Activated T-cell treated with anti-CD3 and anti-CD28 coated beads, Interleukin-2, amount 50 U/mL, for 4 hours (primary cell): ENCODE data around the gene CT45A3. TPM values are rescaled to one million over a fixed set of nuclear protein-coding genes. Genes with fewer than 3 reads are reported as not detected.
"Not testable (repeated sequence)": the region's sequence is repeated elsewhere in the genome, so short reads cannot be mapped to it uniquely, and the experiment has no call there.

ENCODE experiments used
- ATAC-seq, 2 donors: fragments of 200-7000 bp; cut with Tn5 transposase; one replicate each; pipeline ENCODE4 v1.10.0; 2021
- DNase-seq: peaks from one replicate; pipeline ENCODE4 v3.0.0-alpha.2; 2020
- H3K27me3 Mint-ChIP-seq: one replicate; pipeline ENCODE4 v1.8.0; 2021; ENCODE audit warnings: low read depth, mixed read lengths
- H3K36me3 Mint-ChIP-seq: one replicate; pipeline ENCODE4 v1.8.0; 2022; ENCODE audit warnings: mixed read lengths; ENCODE audit not compliant: insufficient read depth
- H3K4me1 Mint-ChIP-seq: one replicate; pipeline ENCODE4 v1.8.0; 2021; ENCODE audit warnings: low read depth, mixed read lengths
- H3K4me3 Mint-ChIP-seq: one replicate; pipeline ENCODE4 v1.8.0; 2021; ENCODE audit warnings: mild to moderate bottlenecking, moderate library complexity, mixed read lengths
- H3K9me3 Mint-ChIP-seq: one replicate; pipeline ENCODE4 v1.8.0; 2021; ENCODE audit warnings: mixed read lengths
- total RNA-seq, 3 donors: library from RNA; stranded (reverse); gene quantifications; one replicate each; pipeline ENCODE4 v1.2.1, GENCODE V29; 2021

The CT45A3 gene, protein sequence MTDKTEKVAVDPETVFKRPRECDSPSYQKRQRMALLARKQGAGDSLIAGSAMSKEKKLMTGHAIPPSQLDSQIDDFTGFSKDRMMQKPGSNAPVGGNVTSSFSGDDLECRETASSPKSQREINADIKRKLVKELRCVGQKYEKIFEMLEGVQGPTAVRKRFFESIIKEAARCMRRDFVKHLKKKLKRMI
- total RNA-seq = not detected

DNA sequence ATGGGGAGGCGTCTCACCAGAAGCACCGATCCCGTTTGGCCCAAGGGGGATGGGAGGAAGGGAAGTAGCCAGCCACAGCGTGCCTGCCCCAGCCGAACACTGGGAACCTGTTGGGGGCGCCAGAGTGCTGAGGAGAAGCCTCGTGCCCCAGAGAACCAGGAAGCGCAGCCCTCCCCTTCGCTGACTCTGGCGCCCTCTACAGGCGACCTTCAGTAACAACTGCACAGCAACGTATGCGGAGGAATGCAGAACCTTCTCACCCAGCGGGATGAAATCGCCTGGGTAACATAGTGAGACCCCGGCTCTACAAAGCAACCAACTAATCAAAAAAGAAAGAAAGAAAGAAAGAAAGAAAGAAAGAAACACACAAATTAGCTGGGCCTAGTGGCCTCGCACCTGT is at the start of gene CT45A3:
Gene CT45A3, minus strand, starts transcription at position 101 of the 400 bp plus-strand sequence. CDS start 3,747 bp downstream, outside the sequence.
- H3K4me3 Mint-ChIP-seq, H3K4me1 Mint-ChIP-seq: not testable (repeated sequence)

DNA sequence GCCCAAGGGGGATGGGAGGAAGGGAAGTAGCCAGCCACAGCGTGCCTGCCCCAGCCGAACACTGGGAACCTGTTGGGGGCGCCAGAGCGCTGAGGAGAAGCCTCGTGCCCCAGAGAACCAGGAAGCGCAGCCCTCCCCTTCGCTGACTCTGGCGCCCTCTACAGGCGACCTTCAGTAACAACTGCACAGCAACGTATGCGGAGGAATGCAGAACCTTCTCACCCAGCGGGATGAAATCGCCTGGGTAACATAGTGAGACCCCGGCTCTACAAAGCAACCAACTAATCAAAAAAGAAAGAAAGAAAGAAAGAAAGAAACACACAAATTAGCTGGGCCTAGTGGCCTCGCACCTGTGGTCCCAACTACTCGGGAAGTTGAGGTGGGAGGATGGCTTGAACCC is 34.7 kb upstream of the CT45A3 start, which contains the start of gene CT45A6:
Gene CT45A6, minus strand, starts transcription at position 101 of the 400 bp plus-strand sequence. CDS start 3,794 bp downstream, outside the sequence.
- not testable (repeated sequence) for ATAC-seq, H3K36me3 Mint-ChIP-seq, DNase-seq, H3K27me3 Mint-ChIP-seq, H3K4me3 Mint-ChIP-seq, H3K9me3 Mint-ChIP-seq, H3K4me1 Mint-ChIP-seq

More for the DNA sequence above, at the start of gene CT45A3:
- not testable (repeated sequence) for H3K9me3 Mint-ChIP-seq, ATAC-seq, H3K27me3 Mint-ChIP-seq, DNase-seq, H3K36me3 Mint-ChIP-seq

DNA sequence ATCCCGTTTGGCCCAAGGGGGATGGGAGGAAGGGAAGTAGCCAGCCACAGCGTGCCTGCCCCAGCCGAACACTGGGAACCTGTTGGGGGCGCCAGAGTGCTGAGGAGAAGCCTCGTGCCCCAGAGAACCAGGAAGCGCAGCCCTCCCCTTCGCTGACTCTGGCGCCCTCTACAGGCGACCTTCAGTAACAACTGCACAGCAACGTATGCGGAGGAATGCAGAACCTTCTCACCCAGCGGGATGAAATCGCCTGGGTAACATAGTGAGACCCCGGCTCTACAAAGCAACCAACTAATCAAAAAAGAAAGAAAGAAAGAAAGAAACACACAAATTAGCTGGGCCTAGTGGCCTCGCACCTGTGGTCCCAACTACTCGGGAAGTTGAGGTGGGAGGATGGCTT is 17.4 kb upstream of the CT45A3 start, which contains the start of gene CT45A5:
Gene CT45A5, minus strand, starts transcription at position 101 of the 400 bp plus-strand sequence. CDS start 3,774 bp downstream, outside the sequence.
- not testable (repeated sequence) for DNase-seq, ATAC-seq, H3K4me3 Mint-ChIP-seq, H3K9me3 Mint-ChIP-seq, H3K36me3 Mint-ChIP-seq, H3K27me3 Mint-ChIP-seq, H3K4me1 Mint-ChIP-seq

DNA sequence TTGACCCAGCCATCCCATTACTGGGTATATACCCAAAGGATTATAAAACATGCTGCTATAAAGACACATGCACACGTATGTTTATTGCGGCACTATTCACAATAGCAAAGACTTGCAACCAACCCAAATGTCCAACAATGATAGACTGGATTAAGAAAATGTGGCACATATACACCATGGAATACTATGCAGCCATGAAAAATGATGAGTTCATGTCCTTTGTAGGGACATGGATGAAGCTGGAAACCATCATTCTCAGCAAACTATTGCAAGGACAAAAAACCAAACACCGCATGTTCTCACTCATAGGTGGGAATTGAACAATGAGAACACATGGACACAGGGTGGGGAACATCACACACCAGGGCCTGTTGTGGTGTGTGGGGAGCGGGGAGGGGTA is 23.3 kb downstream of the CT45A3 start:
- not testable (repeated sequence) for H3K27me3 Mint-ChIP-seq, H3K4me3 Mint-ChIP-seq, H3K36me3 Mint-ChIP-seq, DNase-seq, H3K9me3 Mint-ChIP-seq, ATAC-seq, H3K4me1 Mint-ChIP-seq

DNA sequence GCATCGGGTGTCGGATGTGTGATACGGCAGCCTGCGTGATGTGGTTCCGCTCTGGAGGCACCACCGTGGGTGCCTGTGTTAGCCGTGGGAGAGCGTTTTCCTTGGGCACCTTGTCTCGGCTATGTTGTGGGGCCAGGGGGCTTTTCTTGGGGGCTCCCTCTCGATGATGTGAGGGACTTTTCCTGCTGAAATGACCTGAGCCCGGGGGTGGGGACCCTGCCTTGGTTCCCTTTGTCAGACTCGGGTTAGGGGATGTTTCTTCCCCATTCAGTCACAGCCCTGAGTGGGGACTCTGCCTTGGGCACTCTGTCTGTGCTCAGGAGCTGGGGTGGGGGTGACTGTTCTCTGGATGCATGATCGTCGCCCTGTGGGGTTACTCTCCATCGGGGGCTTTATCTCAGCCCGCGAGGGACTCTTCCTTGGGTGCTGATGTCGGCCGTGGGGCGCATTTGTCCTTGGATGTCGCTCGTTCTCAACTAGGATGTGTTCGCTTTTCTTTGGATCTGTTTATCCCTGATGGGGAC is 26.7 kb downstream of the CT45A3 start:
- DNase-seq = no peak
- Mint-ChIP-seq H3K36me3 (no peaks in the 10 kb centered on the region), H3K9me3 (no peaks in the 10 kb centered on the region), H3K4me3 (no peak overlapping the region), H3K27me3 (no peaks in the 10 kb centered on the region), H3K4me1 (no peaks in the 10 kb centered on the region)
- ATAC-seq = no peak

DNA sequence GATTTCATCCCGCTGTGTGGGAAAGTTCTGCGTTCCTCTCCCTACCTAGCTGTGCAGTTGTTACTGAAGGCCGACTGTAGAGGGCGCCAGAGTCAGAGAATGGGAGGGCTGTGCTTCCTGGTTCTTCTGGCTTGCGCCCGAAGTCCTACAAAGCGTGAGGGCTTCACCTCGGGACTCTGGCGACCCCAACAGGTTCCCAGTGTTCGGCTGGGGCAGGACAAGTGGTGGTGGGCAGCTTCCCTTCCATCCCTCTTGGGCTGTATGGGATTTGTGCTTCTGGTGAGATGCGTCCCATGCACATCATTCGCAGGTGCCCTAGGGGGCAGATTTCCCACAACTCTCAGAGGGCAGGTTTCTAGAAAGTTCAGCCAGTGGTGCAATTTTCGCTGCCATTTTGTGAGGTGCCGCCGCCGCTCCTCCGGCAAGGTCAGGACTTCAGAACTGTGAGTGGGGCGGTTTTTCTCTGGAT is 27.3 kb downstream of the CT45A3 start:
- DNase-seq (peak; percentile 19), ATAC-seq (peak; percentile 41 to 71)
- H3K36me3 Mint-ChIP-seq = no peaks in the 10 kb centered on the region
- H3K9me3 Mint-ChIP-seq = no peaks in the 10 kb centered on the region
- H3K27me3 Mint-ChIP-seq = no peaks in the 10 kb centered on the region
- H3K4me1 Mint-ChIP-seq = no peaks in the 10 kb centered on the region
- no peak overlapping the region for H3K4me3 Mint-ChIP-seq

DNA sequence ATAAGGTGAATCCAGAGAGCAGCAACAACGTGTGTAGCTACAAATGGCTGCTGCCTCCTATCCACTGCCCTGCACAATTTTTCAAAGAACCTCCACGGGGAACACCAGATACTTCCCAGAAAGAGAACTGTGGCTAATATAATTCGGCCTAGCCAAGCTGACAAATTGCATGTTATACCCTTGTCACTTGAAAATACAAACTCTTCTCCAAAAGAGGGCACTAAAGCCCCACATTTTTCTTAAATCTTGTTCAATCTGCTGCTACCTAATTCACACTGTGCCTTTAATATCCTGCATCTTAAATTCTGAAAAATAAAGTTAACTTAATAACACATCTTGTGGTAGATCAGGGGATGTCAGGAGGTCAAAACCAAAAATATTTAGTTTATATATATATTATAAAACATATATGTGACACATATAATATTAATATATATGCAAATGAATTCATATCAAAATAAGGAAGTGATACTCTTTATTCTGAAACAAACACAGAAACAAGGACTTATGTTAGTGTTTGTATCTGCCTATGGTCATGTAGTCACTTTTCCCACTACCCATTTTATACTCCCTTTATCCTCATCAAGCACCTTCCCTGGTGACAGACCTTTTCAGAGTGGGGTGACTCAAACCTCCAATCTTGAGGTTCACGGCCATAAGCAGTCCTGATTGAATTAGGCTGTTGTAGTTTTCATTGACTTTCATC is 30.5 kb downstream of the CT45A3 start:
- no peaks in the 10 kb centered on the region for H3K27me3 Mint-ChIP-seq
- H3K4me3 Mint-ChIP-seq = no peak overlapping the region
- no peaks in the 10 kb centered on the region for H3K9me3 Mint-ChIP-seq
- H3K36me3 Mint-ChIP-seq = no peaks in the 10 kb centered on the region
- ATAC-seq = no peak
- H3K4me1 Mint-ChIP-seq = no peaks in the 10 kb centered on the region
- DNase-seq = no peak

DNA sequence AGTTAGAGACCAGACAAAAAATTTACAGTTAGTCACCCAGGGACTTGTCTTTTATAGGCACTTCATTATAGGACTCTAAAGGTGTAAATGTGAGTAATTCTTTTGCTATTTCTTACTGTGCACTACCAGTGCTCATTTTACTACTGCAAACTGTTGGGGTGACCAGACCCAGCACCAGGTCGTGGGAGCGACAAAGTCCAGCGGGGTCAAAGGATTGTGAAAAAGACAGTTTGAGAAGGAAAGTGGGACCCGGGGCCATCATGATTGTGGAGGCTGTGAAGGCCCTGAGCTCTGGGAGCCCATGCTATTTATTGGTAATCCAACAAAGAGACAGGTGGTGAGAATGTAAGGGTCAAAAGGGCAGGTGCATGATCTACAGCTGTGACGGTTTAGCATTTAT is 33.3 kb downstream of the CT45A3 start:
- not testable (repeated sequence) for ATAC-seq, H3K4me1 Mint-ChIP-seq, H3K36me3 Mint-ChIP-seq, H3K27me3 Mint-ChIP-seq, H3K4me3 Mint-ChIP-seq, DNase-seq, H3K9me3 Mint-ChIP-seq

DNA sequence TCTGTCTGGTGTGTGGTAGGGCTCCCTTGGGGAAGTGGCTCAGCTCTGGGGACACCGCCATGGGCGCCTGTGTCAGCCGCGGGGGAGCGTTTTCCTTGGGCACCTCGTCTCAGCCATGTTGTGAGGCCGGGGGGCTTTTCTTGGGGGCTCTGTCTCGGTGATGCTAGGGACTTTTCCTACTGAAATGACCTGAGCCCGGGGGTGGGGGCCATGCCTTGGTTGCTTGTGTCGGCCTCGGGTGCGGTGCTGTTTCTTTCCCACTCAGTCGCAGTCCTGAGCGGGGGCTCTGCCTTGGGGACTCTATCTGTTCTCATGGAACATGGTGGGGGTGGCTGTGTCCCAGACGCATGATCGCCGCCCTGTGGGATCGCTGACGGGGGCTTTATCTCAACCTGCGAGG is 54.2 kb downstream of the CT45A3 start:
- Mint-ChIP-seq H3K9me3 (no peaks in the 10 kb centered on the region), H3K27me3 (peaks cover 1% of the 10 kb centered on the region), H3K4me3 (no peak overlapping the region), H3K36me3 (no peaks in the 10 kb centered on the region), H3K4me1 (no peaks in the 10 kb centered on the region)
- DNase-seq (no peak), ATAC-seq (no peak)

DNA sequence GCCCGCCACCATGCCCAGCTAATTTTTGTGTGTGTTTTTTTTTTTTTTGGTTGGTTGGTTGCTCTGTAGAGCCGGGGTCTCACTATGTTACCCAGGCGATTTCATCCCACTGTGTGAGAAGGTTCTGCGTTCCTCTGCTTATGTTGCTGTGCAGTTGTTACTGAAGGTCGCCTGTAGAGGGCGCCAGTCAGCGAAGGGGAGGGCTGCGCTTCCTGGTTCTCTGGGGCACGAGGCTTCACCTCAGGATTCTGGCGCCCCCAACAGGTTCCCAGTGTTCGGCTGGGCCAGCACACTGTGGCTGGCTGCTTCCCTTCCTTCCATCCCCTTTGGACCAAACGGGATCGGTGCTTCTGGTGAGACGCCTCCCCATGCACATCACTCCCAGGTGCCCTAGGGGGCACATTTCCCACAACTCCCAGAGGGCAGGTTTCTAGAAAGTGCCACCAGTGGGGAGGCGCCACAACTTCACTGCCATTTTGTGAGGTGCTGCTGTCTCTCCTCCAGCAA is 54.8 kb downstream of the CT45A3 start, which contains the start of gene CT45A1:
Gene CT45A1, plus strand, starts transcription at position 457 of the 507 bp plus-strand sequence. CDS start 5,302 bp downstream, outside the sequence.
- not testable (repeated sequence) for H3K36me3 Mint-ChIP-seq, ATAC-seq, H3K4me3 Mint-ChIP-seq, H3K4me1 Mint-ChIP-seq, H3K27me3 Mint-ChIP-seq, H3K9me3 Mint-ChIP-seq, DNase-seq

Other genes with a start within 250 kb of the CT45A3 start
- gene INTS6L, start 247.5 kb downstream of the CT45A3 start, total RNA-seq = 10 to 100 TPM; 12.1 to 14.9 (median 14.8) TPM
- gene CT45A1, start 54.6 kb downstream of the CT45A3 start, total RNA-seq = not detected
- not detected for gene CT45A5, start 17.3 kb upstream of the CT45A3 start, total RNA-seq
- not detected for gene CT45A6, start 34.6 kb upstream of the CT45A3 start, total RNA-seq
- not detected for gene CT45A2, start 51.8 kb upstream of the CT45A3 start, total RNA-seq
- gene CT45A7, start 69.1 kb upstream of the CT45A3 start, total RNA-seq = not detected
- gene CT45A8, start 86.3 kb upstream of the CT45A3 start, total RNA-seq = not detected
- not detected for gene CT45A9, start 103.6 kb upstream of the CT45A3 start, total RNA-seq
- not detected for gene CT45A10, start 125.3 kb upstream of the CT45A3 start, total RNA-seq
- not detected for gene SAGE1, start 125.5 kb upstream of the CT45A3 start, total RNA-seq
- gene MMGT1, start 205.8 kb upstream of the CT45A3 start, total RNA-seq = 10 to 100 TPM; 25.6 to 29.0 (median 25.8) TPM
- gene SLC9A6, start 217.2 kb upstream of the CT45A3 start, total RNA-seq = 10 to 100 TPM; 11.4 to 13.7 (median 12.2) TPM